ENCODE data around the gene C17orf58.
"Not testable (repeated sequence)": the region's sequence is repeated elsewhere in the genome, so short reads cannot be mapped to it uniquely, and the experiment has no call there.

Gene C17orf58

DNA sequence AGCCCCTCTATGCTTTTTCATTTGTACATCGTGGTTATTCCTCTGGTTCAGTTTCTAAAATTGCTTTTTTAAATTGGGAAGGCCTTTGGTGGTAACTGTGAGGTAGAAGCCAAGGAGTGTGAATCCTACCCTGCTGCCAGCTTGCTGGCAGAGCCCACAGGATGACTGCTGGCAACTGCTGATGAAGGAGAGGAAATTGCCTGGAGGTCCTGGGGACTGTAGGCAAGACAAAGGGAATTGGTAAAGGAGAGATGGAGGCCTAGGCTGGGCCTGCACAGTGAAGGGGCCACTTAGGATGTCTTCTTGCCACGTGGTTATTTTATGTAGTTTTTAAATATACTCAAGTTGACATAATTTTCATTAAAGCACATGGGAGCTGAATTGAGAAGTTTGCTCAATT is 15.8 kb downstream of the C17orf58 start:
- no peak overlapping the region for H2AFZ ChIP-seq (ENCODE audit: low read length)
- H3K79me2 ChIP-seq (ENCODE audit: insufficient read depth, low read length), result no peaks in the 10 kb centered on the region
- no peak for TF ChIP-seq EZH2phosphoT487 (IDR thresholded peaks at IDR 0.05; ENCODE audit: borderline replicate concordance)
- TF ChIP-seq, protein P1, sequence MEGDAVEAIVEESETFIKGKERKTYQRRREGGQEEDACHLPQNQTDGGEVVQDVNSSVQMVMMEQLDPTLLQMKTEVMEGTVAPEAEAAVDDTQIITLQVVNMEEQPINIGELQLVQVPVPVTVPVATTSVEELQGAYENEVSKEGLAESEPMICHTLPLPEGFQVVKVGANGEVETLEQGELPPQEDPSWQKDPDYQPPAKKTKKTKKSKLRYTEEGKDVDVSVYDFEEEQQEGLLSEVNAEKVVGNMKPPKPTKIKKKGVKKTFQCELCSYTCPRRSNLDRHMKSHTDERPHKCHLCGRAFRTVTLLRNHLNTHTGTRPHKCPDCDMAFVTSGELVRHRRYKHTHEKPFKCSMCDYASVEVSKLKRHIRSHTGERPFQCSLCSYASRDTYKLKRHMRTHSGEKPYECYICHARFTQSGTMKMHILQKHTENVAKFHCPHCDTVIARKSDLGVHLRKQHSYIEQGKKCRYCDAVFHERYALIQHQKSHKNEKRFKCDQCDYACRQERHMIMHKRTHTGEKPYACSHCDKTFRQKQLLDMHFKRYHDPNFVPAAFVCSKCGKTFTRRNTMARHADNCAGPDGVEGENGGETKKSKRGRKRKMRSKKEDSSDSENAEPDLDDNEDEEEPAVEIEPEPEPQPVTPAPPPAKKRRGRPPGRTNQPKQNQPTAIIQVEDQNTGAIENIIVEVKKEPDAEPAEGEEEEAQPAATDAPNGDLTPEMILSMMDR (conservative IDR thresholded peaks at IDR 0.05; ENCODE audit: low read length), result no peak
- no peaks in the 10 kb centered on the region for H3F3A ChIP-seq (ENCODE audit: low read depth)
- no peaks in the 10 kb centered on the region for H3K4me1 ChIP-seq (ENCODE audit: insufficient read depth, low read length, poor library complexity, severe bottlenecking)
- H3K4me2 ChIP-seq (ENCODE audit: low read depth, low read length, poor library complexity, severe bottlenecking), result no peak overlapping the region
- no peaks in the 10 kb centered on the region for H4K20me1 ChIP-seq (ENCODE audit: insufficient read depth, low read length, poor library complexity, severe bottlenecking)
- peaks cover 39% of the 10 kb centered on the region for H3K36me3 ChIP-seq (ENCODE audit: insufficient read depth, low read length)
- no peak overlapping the region for H3K9ac ChIP-seq (ENCODE audit: low read depth, low read length, poor library complexity, severe bottlenecking)
- no peaks in the 10 kb centered on the region for H3K9me2 ChIP-seq (replicated peaks; ENCODE audit: low read depth, low read length)
- no peaks in the 10 kb centered on the region for H3K27me3 ChIP-seq (ENCODE audit: insufficient read depth, low read length, poor library complexity, severe bottlenecking)
- no peaks in the 10 kb centered on the region for H3K9me3 ChIP-seq (ENCODE audit: insufficient read depth, low read depth, low read length)
- H3K4me3 ChIP-seq (ENCODE audit: low read length, poor library complexity, severe bottlenecking), result no peak overlapping the region

DNA sequence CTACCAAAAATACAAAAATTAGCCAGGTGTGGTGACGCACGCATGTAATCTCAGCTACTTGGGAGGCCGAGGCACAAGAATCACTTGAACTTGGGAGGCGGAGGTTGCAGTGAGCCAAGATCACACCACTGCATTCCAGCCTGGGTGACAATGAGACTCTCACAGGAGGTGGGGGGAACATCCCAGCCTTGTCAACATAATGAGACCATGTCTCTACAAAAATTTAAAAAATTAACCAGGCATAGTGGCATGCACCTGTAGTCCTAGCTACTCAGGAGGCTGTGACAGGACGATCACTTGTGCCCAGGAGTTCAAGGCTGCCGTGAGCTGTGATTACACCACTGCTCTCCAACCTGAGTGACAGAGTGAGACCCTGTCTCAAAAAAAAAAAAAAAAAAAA is 20.0 kb downstream of the C17orf58 start:
- not testable (repeated sequence) for H3K4me3 ChIP-seq (ENCODE audit: low read length, poor library complexity, severe bottlenecking); H3K4me1 ChIP-seq (ENCODE audit: insufficient read depth, low read length, poor library complexity, severe bottlenecking); H3K9me2 ChIP-seq (replicated peaks; ENCODE audit: low read depth, low read length); H3K9ac ChIP-seq (ENCODE audit: low read depth, low read length, poor library complexity, severe bottlenecking); H3F3A ChIP-seq (ENCODE audit: low read depth); H3K79me2 ChIP-seq (ENCODE audit: insufficient read depth, low read length); H4K20me1 ChIP-seq (ENCODE audit: insufficient read depth, low read length, poor library complexity, severe bottlenecking); H3K9me3 ChIP-seq (ENCODE audit: insufficient read depth, low read depth, low read length); H3K4me2 ChIP-seq (ENCODE audit: low read depth, low read length, poor library complexity, severe bottlenecking); H2AFZ ChIP-seq (ENCODE audit: low read length); H3K27me3 ChIP-seq (ENCODE audit: insufficient read depth, low read length, poor library complexity, severe bottlenecking)
- H3K36me3 ChIP-seq (ENCODE audit: insufficient read depth, low read length), result peaks cover 59% of the 10 kb centered on the region

DNA sequence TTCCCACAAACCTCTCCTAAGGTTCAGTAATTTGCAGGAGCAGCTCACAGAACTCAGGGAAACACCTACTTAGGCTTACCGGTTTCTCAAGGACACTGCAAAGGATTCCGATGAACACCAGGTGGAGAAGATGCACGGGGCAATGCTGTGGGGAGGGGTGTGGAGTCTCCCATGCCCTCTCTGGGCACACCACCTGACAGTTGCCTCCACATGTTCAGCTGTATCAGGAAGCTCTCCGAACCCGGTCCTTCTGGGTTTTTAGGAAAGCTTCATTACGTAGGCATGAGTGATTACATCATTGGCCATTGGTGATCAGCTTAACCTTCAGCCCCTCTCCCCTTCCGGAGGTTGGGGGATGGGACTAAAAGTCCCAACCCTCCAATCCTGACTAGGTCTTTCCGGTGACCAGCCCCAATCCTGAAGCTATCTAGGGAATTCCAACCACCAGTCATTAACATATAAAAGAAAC is 21.6 kb downstream of the C17orf58 start:
- Histone ChIP-seq H3K79me2 (ENCODE audit: insufficient read depth, low read length) (no peaks in the 10 kb centered on the region), H4K20me1 (ENCODE audit: insufficient read depth, low read length, poor library complexity, severe bottlenecking) (no peaks in the 10 kb centered on the region), H3K4me2 (ENCODE audit: low read depth, low read length, poor library complexity, severe bottlenecking) (no peak overlapping the region), H3F3A (ENCODE audit: low read depth) (no peaks in the 10 kb centered on the region), H3K36me3 (ENCODE audit: insufficient read depth, low read length) (peaks cover 57% of the 10 kb centered on the region), H3K9ac (ENCODE audit: low read depth, low read length, poor library complexity, severe bottlenecking) (no peak overlapping the region), H3K4me3 (ENCODE audit: low read length, poor library complexity, severe bottlenecking) (no peak overlapping the region), H2AFZ (ENCODE audit: low read length) (no peak overlapping the region), H3K9me3 (ENCODE audit: insufficient read depth, low read depth, low read length) (no peaks in the 10 kb centered on the region), H3K27me3 (ENCODE audit: insufficient read depth, low read length, poor library complexity, severe bottlenecking) (no peaks in the 10 kb centered on the region), H3K4me1 (ENCODE audit: insufficient read depth, low read length, poor library complexity, severe bottlenecking) (no peaks in the 10 kb centered on the region), H3K9me2 (replicated peaks; ENCODE audit: low read depth, low read length) (no peaks in the 10 kb centered on the region)
- TF ChIP-seq EZH2phosphoT487 (IDR thresholded peaks at IDR 0.05; ENCODE audit: borderline replicate concordance), result no peak
- TF ChIP-seq, protein P1 (conservative IDR thresholded peaks at IDR 0.05; ENCODE audit: low read length), result no peak

DNA sequence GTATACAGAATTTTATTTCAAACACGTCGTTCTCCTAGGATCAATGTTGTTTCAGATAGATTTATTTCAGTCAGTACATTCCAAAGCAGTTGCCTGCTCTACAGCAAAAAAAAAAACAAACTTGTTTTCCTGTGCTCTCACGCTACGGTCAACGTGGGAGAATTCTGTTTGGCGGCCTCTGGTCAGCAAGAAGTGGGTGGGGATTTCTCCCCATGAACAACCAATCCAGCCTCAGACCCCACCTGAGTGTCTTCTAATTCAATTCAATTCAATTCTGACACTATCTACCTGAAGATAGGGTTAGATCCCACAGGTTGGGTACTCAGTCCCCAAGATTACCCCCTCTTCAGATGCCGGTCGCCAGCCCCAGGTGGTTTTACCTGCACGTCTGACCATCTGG is 22.1 kb downstream of the C17orf58 start:
- Histone ChIP-seq H3K4me1 (ENCODE audit: insufficient read depth, low read length, poor library complexity, severe bottlenecking) (no peaks in the 10 kb centered on the region), H3K9me3 (ENCODE audit: insufficient read depth, low read depth, low read length) (no peaks in the 10 kb centered on the region), H3K4me3 (ENCODE audit: low read length, poor library complexity, severe bottlenecking) (no peak overlapping the region), H2AFZ (ENCODE audit: low read length) (no peak overlapping the region), H4K20me1 (ENCODE audit: insufficient read depth, low read length, poor library complexity, severe bottlenecking) (no peaks in the 10 kb centered on the region), H3K36me3 (ENCODE audit: insufficient read depth, low read length) (peaks cover 56% of the 10 kb centered on the region), H3K9ac (ENCODE audit: low read depth, low read length, poor library complexity, severe bottlenecking) (no peak overlapping the region), H3K79me2 (ENCODE audit: insufficient read depth, low read length) (no peaks in the 10 kb centered on the region), H3K27me3 (ENCODE audit: insufficient read depth, low read length, poor library complexity, severe bottlenecking) (no peaks in the 10 kb centered on the region), H3F3A (ENCODE audit: low read depth) (no peaks in the 10 kb centered on the region), H3K9me2 (replicated peaks; ENCODE audit: low read depth, low read length) (no peaks in the 10 kb centered on the region), H3K4me2 (ENCODE audit: low read depth, low read length, poor library complexity, severe bottlenecking) (no peak overlapping the region)
- no peak for TF ChIP-seq EZH2phosphoT487 (IDR thresholded peaks at IDR 0.05; ENCODE audit: borderline replicate concordance)
- TF ChIP-seq, protein P1 (conservative IDR thresholded peaks at IDR 0.05; ENCODE audit: low read length), result no peak
